GM12873 (cell line): Measurements from ENCODE around the gene ZIC5.

ENCODE experiments used
- TF ChIP-seq, protein P1 (sequence below): IDR thresholded peaks from 2 replicates; pipeline ENCODE4 v1.5.1; 2012; ENCODE audit warnings: low read depth, mild to moderate bottlenecking, moderate library complexity, low read length, control low read depth; ENCODE audit not compliant: insufficient read depth; ENCODE audit errors: missing control alignments

Gene ZIC5

DNA sequence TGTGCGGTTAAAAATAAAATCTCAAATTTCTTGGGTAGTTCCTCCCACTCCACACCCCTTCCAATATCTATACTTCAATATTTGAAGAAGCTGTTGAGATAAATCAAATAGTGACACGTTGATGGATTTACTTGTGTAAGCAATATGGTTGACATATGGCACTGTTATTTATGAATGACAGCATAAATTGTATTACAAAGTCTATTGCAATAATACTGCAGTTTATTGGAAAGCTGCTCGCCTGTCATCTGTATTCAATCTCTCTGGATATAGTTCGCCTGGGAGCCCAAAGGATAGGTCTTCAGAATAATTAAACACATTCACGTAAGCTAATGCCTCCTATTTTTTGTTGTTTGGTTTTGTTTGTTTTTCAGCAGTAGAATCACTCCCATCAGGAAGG lies 5.0 kb upstream of the ZIC5 start:
- TF ChIP-seq, protein P1, sequence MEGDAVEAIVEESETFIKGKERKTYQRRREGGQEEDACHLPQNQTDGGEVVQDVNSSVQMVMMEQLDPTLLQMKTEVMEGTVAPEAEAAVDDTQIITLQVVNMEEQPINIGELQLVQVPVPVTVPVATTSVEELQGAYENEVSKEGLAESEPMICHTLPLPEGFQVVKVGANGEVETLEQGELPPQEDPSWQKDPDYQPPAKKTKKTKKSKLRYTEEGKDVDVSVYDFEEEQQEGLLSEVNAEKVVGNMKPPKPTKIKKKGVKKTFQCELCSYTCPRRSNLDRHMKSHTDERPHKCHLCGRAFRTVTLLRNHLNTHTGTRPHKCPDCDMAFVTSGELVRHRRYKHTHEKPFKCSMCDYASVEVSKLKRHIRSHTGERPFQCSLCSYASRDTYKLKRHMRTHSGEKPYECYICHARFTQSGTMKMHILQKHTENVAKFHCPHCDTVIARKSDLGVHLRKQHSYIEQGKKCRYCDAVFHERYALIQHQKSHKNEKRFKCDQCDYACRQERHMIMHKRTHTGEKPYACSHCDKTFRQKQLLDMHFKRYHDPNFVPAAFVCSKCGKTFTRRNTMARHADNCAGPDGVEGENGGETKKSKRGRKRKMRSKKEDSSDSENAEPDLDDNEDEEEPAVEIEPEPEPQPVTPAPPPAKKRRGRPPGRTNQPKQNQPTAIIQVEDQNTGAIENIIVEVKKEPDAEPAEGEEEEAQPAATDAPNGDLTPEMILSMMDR, result no peak

DNA sequence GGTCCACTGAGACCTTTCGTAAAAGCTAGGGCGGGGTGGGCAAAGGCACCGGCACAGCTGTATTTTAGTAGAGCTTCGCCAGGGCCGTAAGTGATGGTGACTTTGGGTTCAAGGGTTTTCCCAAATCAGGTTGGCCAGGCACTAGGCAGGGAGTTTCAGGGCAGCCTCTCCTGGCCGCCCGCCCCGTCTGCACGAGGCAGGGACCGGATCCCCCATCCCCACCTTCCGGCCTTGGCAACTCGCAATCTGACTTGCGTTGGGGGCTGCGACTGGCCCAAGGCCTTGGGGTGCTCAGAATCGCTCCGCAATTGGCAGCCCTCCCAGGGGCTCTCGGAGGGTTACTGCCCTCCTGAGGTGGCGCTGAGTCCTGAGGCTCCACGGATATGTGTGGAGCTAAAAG lies 4.1 kb upstream of the ZIC5 start:
- TF ChIP-seq, protein P1, result no peak

DNA sequence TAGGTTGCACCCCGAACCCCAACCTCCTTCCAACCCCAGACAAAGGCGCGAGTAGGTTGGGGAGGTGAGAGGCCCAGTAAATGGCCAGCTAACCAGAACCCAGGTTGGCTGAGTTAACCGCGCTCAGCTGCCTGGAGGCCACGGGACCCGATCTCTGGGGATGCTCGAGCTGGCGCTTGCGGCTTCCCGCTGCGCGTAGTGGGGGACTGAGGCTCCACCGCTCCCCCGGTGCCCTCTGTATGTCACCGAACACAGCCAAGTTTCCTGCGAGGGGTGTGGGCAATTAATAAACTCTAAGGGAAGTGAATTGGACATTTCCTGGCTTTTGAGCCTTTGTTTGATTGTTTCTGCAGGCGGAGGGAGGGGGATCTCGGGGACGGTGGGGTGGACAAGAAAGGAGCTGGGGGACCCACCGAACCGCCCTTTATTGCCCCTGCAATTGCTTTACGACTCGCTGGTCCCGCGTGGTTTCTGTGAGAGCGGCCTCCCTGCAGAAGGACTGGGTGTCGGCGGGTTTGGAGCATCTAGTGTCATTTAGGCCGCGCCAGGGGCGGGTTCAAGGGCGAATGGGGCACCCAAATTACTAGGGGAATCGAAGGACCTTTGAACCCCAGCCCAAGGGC lies 3.5 kb upstream of the ZIC5 start:
- TF ChIP-seq, protein P1, result no peak

DNA sequence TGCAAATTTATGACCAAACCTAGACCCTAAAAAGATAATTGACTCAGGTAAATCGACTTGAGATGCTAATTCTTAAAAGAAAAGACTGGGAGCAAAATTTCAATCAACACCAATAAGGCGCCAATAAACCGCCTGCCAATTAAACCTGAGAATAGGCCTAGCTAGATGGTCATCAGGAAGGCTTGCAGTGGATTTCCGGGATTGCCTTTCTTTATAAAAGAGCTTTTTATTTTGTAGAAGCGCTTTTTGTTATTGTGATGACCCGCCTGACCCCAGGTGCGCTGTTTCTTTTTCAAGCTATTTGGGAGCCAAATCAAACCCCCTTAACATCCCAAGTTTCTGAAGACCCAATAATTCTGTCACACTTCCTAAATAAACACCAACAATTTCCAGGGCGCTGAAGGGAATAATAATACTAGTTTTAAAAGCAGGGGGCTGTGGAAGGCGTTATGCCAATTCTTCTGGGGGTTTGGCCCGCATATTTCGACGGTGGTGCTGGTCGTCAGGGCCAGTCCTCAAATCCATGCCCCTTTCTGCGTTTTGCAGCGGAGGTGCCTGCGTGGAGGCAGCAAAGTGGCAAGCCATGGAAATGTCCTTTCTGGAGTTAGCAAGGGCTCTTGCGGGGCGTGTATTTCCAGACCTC lies 2.9 kb upstream of the ZIC5 start:
- TF ChIP-seq, protein P1, result no peak

DNA sequence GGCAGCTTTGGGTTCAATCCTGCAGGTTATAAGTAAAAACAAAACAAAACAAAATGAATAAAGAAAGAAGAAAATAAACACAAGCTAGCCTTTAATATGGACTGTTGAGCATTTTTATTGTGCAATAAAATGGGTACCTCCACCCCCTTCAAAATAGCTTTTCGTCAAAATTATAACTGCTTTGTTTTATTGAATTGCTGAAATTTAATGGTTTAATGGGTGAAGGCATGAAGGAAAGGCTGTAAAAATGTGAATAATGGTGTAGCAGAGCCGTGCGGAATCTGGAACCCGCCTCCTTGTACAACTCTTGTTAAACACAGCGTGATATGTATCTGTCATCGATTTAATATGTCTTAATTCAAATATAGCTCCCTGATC lies 2.2 kb upstream of the ZIC5 start:
- TF ChIP-seq, protein P1, result no peak

DNA sequence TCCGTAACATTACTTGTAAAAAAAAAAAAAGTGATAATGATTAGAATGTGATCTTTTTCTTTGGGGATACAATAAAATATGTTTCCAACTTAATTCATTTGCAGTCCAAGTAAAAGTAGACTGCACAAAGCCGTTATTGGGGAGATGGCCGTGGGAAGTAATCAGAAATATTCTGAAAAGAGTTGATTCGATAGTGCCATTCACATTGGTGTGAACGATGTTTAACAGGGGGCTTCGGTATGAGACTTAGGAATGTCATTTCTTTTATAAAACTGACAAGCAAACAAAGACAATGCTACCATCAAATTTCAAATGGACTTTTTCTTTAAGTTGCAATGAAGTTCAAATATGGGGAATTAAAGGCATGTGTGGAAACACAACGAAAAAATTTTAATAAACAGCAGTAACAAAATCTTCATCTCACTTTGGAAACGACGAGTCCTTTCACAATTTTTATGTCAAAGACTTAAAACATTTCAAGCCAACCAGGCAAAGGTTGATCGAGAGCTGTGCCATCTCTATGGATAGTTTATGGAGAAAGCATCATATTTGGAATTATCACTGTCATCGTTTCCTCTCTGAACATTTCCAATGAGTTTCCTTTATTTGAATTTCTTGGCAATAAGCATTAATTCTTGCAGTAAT lies 1.7 kb upstream of the ZIC5 start:
- TF ChIP-seq, protein P1, result no peak

DNA sequence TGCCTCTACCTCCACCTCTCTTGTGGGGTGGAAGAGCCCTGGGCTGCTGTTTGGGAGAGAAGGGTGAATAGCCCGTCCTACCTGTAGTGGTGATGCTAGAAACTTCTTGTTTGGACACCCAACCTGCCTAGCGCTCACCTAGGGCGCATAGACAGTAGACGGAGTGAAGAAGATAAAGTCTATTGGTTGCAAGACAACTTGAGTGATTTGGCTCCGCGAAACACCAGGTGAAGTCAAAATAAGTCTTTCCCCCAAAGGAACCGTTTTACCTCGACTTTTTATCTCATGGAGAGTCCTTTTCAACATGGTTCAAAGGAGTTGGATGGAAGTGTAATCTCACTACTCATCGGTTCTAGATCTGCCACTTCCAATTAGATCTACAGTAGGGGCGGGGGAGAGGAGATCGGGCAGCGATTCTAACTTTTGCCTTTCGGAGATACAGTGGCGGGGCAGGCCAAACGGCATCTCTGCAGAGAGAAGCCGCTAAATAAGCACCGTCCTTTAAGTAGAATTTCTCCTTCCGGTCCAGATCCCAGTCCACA lies 694 bp upstream of the ZIC5 start:
- TF ChIP-seq, protein P1, result no peak
